ENCODE measurements around the gene THAP11.

The THAP11 gene

DNA sequence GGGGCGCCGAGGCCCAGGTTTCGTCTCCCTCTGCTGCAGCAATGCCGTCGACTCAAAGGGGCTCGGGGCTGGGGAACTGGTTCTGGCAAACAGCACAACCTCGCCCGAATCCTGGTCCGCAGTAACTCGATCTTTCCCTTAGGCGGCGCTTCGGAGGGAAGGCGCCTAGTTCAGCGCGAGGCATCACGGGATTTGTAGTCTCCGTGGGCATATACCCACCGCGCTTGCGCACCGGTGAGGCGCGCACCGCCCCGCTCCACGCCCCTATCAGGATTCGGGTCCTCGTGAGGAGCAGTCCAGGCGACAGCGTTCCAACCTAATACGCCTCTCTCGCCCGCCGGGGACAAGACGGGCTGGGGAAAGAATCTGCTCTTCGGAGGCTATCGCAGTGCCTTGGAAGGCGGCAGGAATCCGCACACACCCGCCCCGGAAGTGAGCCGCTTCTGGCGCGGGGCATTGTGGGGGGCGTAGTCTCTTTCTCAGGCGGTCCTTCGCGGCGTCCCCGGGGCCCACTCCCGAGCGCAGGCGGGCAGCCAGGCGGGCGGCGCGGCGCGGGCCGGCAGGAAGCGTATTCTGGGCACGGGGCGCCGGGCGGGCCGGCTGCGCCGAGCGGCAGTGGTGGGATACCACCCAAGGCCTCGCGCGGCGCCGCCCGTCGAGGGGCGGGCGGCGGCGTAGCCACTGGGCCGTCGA lies at the start of gene THAP11:
TSS of gene THAP11 (plus strand) at position 505 of the 693 bp plus-strand sequence. CDS start 235 bp downstream, outside the sequence.
- DNase-seq (ENCODE audit: low spot score) = peak; percentile 93

- DNase-seq (ENCODE audit: low spot score) = no peak
Observed at GRCh38 chr16:67796099-67796718, 45.9 kb upstream of the THAP11 start.

DNA sequence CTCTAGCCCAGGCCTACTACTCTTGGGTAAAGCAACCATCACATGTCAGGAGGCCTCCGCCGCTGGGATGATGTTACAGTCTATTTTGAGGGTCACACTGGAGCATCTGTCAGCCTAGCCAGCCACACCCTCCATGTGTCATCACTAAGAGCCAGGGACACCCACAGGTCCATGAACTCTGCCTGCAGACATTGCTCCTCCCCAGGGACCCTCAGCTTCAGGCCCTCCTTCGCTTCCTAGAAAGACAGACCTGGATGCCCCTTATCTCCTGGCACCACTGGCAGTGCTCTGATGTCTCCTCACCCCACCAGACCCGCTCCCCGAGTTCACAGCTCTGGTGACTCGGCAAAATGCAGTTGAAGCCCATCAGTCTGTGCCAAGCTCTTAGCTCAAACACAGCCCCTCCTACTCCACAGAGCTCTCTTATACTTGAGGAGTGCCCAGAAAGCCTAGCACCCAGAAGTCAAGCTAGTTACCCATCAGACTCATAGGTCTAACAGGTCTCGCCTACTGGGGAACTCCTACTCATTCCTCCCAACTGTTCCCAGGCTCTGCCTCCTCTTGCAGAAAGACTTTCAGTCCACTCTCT lies 41.7 kb upstream of the THAP11 start:
- no peak for DNase-seq (ENCODE audit: low spot score)

DNA sequence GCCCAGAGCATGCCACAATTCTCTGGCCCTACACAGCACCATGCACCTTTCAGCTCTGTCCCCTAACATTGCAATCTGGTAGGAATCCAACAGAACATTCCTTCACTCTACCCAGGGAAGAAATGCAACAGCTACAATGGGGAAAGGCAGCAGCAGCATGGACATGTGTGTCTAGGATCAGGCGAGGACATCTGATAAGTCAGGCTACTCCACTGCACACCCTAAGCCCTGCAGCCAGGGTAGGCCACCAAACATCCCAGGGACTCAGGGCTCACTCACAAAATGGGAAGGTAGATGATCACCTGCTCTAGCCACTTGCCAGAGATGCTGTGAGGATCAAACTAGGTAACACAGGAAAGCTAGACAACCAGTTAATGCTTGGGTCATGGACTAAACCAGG lies 40.9 kb upstream of the THAP11 start:
- DNase-seq (ENCODE audit: low spot score) = no peak

DNA sequence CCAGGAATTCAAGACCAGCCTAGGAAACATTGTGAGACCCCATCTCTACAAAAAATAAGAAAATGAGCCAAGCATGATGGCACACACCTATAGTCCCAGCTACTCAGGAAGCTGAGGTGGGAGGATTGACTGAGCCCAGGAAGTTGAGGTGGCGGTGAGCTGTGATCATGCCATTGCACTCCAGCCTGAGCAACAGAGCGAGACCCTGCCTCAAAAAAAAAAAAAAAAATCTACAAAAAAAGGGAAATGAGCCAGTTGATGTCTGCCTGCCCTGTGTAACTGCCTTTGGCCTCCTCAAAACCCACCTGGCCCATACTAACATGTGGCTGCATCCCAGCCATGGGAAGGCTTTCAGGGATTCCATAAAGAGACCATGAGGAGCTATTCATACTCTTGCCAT lies 40.2 kb upstream of the THAP11 start:
- DNase-seq (ENCODE audit: low spot score) = peak; percentile 63

- DNase-seq (ENCODE audit: low spot score) = no peak
Observed at GRCh38 chr16:67803894-67804293, 38.2 kb upstream of the THAP11 start.

DNA sequence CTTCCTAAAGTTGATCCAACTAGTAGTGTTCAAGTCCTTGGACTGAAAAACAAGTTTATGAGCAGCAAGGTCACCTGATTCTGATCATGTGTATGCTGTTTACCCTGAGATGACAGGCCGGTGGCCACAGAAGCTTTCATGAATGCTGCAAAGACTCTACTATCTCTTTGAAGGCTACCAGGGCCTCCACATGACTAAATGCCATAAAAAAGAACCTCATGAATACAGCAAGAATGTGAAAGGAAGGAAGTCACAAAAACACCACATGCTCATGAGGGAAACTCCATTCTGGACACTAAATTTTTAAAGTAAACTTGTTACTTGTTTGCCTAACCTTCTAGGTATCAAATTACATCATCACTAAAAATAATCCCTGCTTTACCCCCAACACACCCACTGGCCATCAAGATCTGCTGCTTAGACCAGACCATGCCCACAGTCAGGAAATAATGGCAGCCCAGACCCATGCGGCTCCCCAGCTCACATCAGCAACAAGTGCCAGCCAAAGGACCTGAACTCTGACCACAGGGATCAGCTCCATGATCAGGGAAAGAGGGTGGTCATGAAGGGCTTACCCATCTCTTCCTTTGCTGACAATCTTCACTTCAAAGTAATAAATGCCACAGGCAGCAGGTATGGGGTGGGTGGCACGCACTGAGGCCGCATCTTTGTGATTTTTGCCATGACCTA lies 37.1 kb upstream of the THAP11 start:
- DNase-seq (ENCODE audit: low spot score) = no peak

DNA sequence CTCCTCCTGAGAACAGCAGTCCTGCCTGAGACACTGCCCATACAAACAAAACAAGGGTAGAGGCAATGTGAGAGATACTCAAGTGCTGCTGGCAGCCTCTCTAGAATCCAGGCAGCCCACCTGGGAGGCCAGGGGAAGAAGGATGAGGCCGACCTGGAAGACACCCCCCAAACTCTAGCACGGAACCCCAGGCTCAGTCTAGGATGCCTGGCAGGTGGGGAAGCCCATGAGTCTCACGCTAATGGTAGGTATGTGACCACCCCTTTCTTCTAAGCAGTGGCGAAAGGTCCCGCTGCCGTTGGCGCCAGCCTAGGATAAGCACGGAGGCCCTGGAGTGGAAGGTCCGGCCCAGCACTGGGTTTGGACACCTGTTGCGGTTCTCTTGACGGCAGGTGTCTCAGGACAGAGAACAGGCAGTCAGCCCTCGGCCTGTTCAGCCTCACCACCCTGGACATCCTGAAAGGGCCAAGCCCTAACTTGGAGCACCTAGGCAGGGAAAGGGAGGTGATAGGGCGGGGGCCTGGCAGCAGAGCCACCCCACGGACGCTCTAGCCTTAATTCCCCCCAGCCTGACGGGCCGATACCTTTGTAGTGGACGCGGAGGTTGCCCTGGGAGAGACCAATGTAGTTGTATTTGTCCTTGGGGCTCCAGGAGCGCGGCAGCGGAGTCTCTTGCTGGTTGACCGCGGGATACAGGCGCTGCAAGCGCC lies 36.2 kb upstream of the THAP11 start:
- no peak for DNase-seq (ENCODE audit: low spot score)

GRCh38 chr16:67806428-67807147 lies 35.5 kb upstream of the THAP11 start, which contains the start of the genes RANBP10 and TSNAXIP1:
Gene RANBP10 (minus strand): TSS chr16:67806560. CDS start chr16:67806536, 24 bp downstream.
Gene TSNAXIP1 (plus strand): TSS chr16:67806889. CDS start chr16:67807150, 261 bp downstream.
- peak; percentile 98 for DNase-seq (ENCODE audit: low spot score)

DNA sequence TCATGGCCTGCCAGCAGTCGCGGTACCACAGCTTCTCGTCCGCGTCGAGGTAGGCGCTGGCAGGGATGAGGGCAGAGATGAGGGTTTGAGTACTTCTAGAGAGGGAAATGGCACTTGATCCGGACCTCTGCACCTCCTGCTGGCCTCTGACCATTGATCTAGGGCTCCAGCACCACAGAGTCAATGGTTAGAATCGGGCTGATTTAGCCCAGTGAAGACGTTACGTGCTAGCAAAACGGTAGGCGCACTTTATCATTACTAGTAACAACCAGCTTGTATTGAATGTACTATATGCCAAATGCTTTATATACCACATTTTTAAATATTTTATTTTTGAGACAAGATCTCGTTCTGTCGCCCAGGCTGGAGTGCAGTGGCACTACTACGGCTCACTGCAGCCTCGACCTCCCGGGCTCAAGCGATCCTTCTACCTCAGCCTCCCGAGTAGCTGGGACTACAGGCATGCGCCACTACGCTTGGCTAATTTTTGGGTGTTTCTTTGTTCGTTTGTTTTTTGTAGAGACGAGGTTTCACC lies 34.9 kb upstream of the THAP11 start:
- DNase-seq (ENCODE audit: low spot score) = no peak

GRCh38 chr16:67811899-67812298 lies 30.2 kb upstream of the THAP11 start:
- no peak for DNase-seq (ENCODE audit: low spot score)

DNA sequence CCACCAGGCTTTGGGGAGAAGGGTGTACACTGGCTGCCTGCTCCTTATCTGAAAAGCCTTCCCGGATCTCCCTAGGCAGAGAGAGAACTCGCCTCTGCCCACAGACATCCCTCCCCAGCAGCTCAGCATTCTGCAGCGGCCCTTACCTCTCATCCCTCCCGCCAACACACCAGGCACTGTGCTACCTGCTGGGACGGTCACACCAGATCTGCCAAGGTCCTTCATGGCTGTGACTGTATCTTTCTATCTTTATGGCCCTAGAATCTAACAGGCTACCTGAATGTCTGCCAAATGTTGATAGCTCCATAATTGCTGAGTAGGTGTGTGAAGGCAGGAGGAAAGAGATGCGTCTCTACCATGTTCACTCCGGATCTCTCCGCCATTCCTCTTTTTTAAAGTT lies 27.6 kb upstream of the THAP11 start:
- DNase-seq (ENCODE audit: low spot score) = no peak

DNA sequence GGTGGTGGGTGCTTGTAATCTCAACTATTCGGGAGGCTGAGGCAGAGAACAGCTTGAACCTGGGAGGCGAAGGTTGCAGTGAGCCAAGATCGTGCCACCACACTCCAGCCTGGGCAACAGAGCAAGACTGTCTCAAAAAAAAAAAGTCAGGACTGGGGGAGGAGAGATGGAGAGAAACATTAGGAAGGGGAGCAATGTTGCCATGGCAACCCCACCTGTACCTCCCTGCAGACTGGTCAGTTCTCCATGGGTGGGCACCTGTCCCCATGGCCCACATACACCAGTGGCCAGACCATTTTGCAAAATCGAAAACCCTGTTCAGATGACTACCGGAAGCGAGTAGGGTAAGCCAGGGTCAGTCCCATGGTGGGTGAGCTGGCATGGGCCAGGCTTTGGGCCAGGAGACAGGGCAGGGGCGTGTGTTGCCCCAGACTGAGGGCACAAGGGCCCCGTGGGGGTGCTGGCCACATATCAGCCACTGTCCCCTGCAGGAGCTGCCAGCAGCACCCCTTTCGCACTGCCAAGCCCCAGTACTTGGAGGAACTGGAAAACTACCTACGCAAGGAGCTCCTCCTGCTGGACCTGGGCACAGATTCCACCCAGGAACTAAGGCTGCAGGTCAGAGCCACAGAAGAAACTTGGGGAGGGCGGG lies 21.4 kb upstream of the THAP11 start:
- no peak for DNase-seq (ENCODE audit: low spot score)

GRCh38 chr16:67822511-67822910 lies 19.6 kb upstream of the THAP11 start:
- no peak for DNase-seq (ENCODE audit: low spot score)

DNA sequence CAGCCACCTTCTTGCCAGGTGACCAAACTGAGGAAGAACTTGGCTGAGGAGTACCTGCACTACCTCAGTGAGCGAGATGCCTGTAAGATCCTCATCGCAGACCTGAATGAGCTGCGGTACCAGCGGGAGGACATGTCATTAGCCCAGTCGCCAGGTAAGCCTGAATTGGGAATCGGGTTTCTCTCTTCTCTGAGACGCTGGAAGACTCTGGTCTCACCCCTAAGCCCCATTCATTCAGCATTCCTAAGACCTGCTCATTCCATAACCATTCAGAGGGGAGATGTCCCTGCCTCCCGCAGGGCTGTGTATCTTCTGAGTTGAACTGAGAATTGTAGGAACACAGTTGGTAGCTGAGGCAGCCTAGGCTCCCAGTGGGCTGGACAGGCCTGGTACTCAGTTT lies 17.0 kb upstream of the THAP11 start:
- DNase-seq (ENCODE audit: low spot score) = no peak

DNA sequence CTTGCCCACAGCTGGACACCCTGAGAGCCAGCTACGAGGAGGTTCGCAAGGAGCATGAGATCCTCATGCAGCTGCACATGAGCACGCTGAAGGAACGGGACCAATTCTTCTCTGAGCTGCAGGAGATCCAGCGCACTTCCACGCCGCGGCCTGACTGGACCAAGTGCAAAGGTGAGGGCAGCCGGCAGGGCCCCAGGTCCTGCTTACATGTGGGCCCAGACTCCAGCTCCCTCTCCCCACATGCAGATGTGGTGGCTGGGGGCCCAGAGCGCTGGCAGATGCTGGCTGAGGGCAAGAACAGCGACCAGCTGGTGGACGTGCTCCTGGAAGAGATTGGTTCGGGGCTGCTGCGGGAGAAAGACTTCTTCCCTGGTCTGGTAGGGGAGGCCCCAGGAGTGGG lies 16.2 kb upstream of the THAP11 start:
- no peak for DNase-seq (ENCODE audit: low spot score)

GRCh38 chr16:67828651-67829050 lies 13.5 kb upstream of the THAP11 start:
- no peak for DNase-seq (ENCODE audit: low spot score)

DNA sequence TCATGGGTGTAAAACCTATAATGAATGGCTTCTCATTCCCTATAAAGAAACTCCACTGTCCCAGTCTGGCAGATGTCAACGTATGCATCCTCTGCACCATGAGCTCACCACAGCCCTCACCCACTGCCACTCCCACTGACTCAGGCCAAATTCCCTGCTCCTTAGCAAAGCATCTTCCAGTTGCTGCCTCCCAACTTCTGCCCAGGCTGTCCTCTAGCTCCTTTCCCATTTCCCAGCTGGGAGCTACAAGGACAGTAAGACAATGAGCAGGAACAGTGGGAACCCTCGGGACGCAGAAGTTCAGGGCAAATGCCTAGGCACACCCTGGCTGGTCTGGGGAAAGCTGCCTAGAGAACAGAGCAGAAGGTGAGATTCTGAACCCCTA lies 9.1 kb upstream of the THAP11 start:
- DNase-seq (ENCODE audit: low spot score) = no peak

GRCh38 chr16:67833415-67834241 lies 8.5 kb upstream of the THAP11 start:
- DNase-seq (ENCODE audit: low spot score) = peak; percentile 91

DNA sequence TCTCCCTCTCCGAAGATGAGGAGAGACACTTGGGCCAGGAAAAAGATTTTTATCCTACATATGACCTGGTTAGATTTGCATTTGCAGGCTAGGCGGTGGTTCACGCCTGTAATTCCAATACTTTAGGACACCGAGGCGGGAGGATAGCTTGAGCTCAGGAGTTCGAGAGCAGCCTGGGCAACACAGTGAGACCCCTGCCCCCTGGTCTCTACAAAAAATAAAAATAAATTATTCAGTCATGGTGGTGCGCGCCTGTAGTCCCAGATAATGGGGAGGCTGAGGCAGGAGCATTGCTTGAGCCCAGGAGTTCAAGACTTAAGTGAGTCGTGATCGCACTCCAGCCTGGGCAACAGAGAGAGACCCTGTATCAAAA lies 7.9 kb upstream of the THAP11 start:
- no peak for DNase-seq (ENCODE audit: low spot score)
